HG03439 (cell line): ENCODE measurements around the gene KIF9.
"Not testable (repeated sequence)": the region's sequence is repeated elsewhere in the genome, so short reads cannot be mapped to it uniquely, and the experiment has no call there.

ENCODE experiments used
- ATAC-seq: cut with Tn5 transposase; IDR thresholded peaks from one replicate; pipeline ENCODE4 v1.9.1; 2021; ENCODE audit warnings: mild to moderate bottlenecking, moderate library complexity; ENCODE audit not compliant: unreplicated experiment

Gene KIF9

GRCh38 chr3:47294392-47294791 lies 11.8 kb upstream of the KIF9 start:
- no peak for ATAC-seq

GRCh38 chr3:47293822-47294221 lies 11.2 kb upstream of the KIF9 start:
- no peak for ATAC-seq

- ATAC-seq = not testable (repeated sequence)
Observed at GRCh38 chr3:47291754-47292420, 9.3 kb upstream of the KIF9 start.

- ATAC-seq = no peak
Observed at GRCh38 chr3:47291158-47291753, 8.7 kb upstream of the KIF9 start.

GRCh38 chr3:47288966-47289910 lies 6.6 kb upstream of the KIF9 start:
- no peak for ATAC-seq

- ATAC-seq = no peak
Observed at GRCh38 chr3:47283591-47284364, 1.2 kb upstream of the KIF9 start.

GRCh38 chr3:47283193-47283537 lies 566 bp upstream of the KIF9 start:
- ATAC-seq = no peak

GRCh38 chr3:47280519-47280918 lies 2.1 kb downstream of the KIF9 start:
- no peak for ATAC-seq

GRCh38 chr3:47276558-47276957 lies 6.0 kb downstream of the KIF9 start:
- ATAC-seq = no peak

- ATAC-seq = no peak
Observed at GRCh38 chr3:47274652-47275051, 7.9 kb downstream of the KIF9 start.

GRCh38 chr3:47273564-47273963 lies 9.0 kb downstream of the KIF9 start:
- ATAC-seq = no peak

- ATAC-seq = no peak
Observed at GRCh38 chr3:47270526-47270925, 12.1 kb downstream of the KIF9 start.

- ATAC-seq = no peak
Observed at GRCh38 chr3:47267490-47267824, 15.1 kb downstream of the KIF9 start.

- no peak for ATAC-seq
Observed at GRCh38 chr3:47266709-47267489, 15.7 kb downstream of the KIF9 start.

- ATAC-seq = no peak
Observed at GRCh38 chr3:47265725-47266428, 16.7 kb downstream of the KIF9 start.

GRCh38 chr3:47265008-47265407 lies 17.6 kb downstream of the KIF9 start:
- no peak for ATAC-seq

GRCh38 chr3:47261301-47261700 lies 21.3 kb downstream of the KIF9 start:
- ATAC-seq = no peak

- ATAC-seq = no peak
Observed at GRCh38 chr3:47260605-47261004, 22.0 kb downstream of the KIF9 start.

GRCh38 chr3:47259114-47259513 lies 23.5 kb downstream of the KIF9 start:
- no peak for ATAC-seq

- ATAC-seq = not testable (repeated sequence)
Observed at GRCh38 chr3:47256331-47256730, 26.3 kb downstream of the KIF9 start.
